Measurements from ENCODE around the gene UCP2.
A peak's percentile ranks its signal among the peaks of the same experiment; 100 is the strongest.

The UCP2 gene

DNA sequence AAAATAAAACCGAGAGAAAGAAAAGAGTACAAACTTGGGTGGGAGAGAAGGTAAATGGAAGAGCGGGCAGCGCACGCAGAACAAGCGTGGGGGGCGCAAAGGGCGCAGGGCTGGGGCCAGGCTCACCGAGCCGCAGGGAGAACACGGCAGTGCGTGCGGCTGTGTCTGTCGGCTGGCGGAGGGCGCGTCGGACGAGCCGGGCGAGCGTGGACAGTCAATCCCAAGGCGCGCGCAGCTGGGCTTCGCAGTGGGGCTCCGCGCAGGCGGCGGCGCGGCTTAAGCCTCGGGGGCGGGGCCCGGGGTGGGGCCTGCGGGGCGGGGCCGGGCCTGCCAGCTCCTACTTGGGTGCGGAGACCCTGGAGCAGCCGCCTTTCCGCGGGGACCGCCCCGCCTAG, at the start of gene UCP2:
UCP2 (minus strand) TSS at position 249 of the 395 bp plus-strand sequence. CDS start 4,465 bp downstream, outside the sequence.
- Mint-ChIP-seq H3K36me3 (peaks cover 5% of the 10 kb centered on the region), H3K27ac (peak within 1 kb of the TSS; percentile 100), H3K4me3 (peak within 1 kb of the TSS; percentile 100), H3K9me3 (no peaks in the 10 kb centered on the region), H3K4me1 (peaks cover 64% of the 10 kb centered on the region), H3K27me3 (no peaks in the 10 kb centered on the region)

DNA sequence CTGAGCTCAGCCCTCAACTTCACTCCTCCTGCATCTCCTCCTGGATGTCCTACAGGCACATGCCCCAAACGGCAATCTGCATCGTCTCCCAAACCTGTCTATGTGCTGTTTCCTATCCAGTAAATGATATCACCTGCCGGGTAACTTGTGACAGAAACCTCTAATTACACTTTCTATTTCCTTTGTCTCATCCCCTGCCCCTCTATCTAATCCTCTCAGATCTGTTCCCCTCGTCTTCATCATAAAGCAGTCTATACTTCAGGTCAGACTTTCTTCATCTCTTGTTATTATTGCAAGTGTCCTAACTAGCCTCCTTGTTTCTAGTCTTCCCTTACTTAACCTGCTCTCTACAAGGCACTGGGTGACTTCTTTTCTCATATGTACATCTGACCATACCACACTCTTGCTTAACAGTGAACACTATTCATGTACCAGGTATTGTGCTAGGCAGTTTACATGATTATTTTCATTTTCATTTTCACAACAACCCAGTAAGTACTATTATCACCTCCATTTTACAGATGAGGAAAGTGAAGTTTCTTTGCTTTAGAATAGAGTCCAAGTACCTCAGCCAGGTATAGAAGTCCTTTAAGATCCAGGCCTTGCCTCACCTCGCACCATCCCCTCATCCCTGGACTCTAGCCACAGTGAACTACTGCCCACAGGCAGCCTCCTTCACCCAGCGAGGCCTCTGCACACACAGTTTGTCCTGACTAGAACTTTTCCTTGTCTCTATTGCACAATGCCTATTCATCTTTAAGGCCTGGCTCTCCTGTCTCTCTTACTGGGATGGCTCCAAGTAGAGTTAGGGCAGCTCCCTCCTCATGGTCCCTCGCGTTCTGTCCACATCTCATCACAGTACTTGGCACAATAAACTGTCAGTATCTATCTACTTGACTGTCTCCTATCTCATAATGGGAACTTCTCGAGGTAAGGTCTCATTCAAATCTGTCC, 48.4 kb upstream of the UCP2 start:
- H3K4me1 Mint-ChIP-seq = peaks cover 30% of the 10 kb centered on the region
- H3K36me3 Mint-ChIP-seq = peaks cover 21% of the 10 kb centered on the region
- peak overlapping the region; percentile 36 for H3K27ac Mint-ChIP-seq
- H3K27me3 Mint-ChIP-seq = no peaks in the 10 kb centered on the region
- peak overlapping the region; percentile 23 for H3K4me3 Mint-ChIP-seq
- H3K9me3 Mint-ChIP-seq = no peaks in the 10 kb centered on the region

GRCh38 chr11:74025467-74026166, 43.0 kb upstream of the UCP2 start:
- H3K27ac Mint-ChIP-seq = no peak overlapping the region
- H3K9me3 Mint-ChIP-seq = no peaks in the 10 kb centered on the region
- H3K36me3 Mint-ChIP-seq = peaks cover 21% of the 10 kb centered on the region
- H3K4me3 Mint-ChIP-seq = no peak overlapping the region
- H3K27me3 Mint-ChIP-seq = no peaks in the 10 kb centered on the region
- peaks cover 19% of the 10 kb centered on the region for H3K4me1 Mint-ChIP-seq

- Mint-ChIP-seq H3K4me1 (peaks cover 10% of the 10 kb centered on the region), H3K9me3 (no peaks in the 10 kb centered on the region), H3K27me3 (no peaks in the 10 kb centered on the region), H3K4me3 (no peak overlapping the region), H3K36me3 (peaks cover 18% of the 10 kb centered on the region), H3K27ac (no peak overlapping the region)
Measured at GRCh38 chr11:74024261-74025029, 41.8 kb upstream of the UCP2 start.

GRCh38 chr11:74023276-74023675, 40.6 kb upstream of the UCP2 start:
- peaks cover 14% of the 10 kb centered on the region for H3K36me3 Mint-ChIP-seq
- H3K9me3 Mint-ChIP-seq = no peaks in the 10 kb centered on the region
- H3K27ac Mint-ChIP-seq = no peak overlapping the region
- no peaks in the 10 kb centered on the region for H3K27me3 Mint-ChIP-seq
- peaks cover 10% of the 10 kb centered on the region for H3K4me1 Mint-ChIP-seq
- H3K4me3 Mint-ChIP-seq = no peak overlapping the region

- Mint-ChIP-seq H3K9me3 (no peaks in the 10 kb centered on the region), H3K36me3 (peaks cover 11% of the 10 kb centered on the region), H3K4me3 (no peak overlapping the region), H3K4me1 (peaks cover 10% of the 10 kb centered on the region), H3K27me3 (no peaks in the 10 kb centered on the region), H3K27ac (no peak overlapping the region)
Measured at GRCh38 chr11:74022546-74022945, 39.9 kb upstream of the UCP2 start.

- no peak overlapping the region for H3K4me3 Mint-ChIP-seq
- H3K9me3 Mint-ChIP-seq = no peaks in the 10 kb centered on the region
- H3K36me3 Mint-ChIP-seq = peaks cover 14% of the 10 kb centered on the region
- peaks cover 13% of the 10 kb centered on the region for H3K4me1 Mint-ChIP-seq
- no peak overlapping the region for H3K27ac Mint-ChIP-seq
- no peaks in the 10 kb centered on the region for H3K27me3 Mint-ChIP-seq
Measured at GRCh38 chr11:74021998-74022397, 39.4 kb upstream of the UCP2 start.

DNA sequence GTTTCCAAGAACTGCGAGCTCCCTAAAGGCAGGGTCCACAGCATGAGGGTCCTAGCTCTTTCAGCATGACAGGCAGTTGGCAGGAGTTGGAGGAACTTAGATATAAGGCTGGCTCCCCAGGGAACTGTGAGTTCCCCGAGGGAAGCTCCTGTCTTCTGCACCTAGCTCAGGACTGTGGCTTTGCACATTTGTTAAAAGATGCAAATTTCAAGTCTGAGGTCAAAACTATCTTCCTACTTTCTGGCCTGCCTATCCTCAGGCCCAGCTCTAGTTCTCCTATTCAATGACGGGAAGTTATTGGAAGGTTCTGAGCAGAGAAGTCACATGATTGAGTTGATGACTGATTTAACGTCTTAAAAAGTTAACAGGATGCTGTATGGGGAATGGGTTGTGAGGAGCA, 37.9 kb upstream of the UCP2 start:
- H3K4me3 Mint-ChIP-seq = no peak overlapping the region
- peaks cover 20% of the 10 kb centered on the region for H3K36me3 Mint-ChIP-seq
- H3K9me3 Mint-ChIP-seq = no peaks in the 10 kb centered on the region
- no peaks in the 10 kb centered on the region for H3K27me3 Mint-ChIP-seq
- no peak overlapping the region for H3K27ac Mint-ChIP-seq
- H3K4me1 Mint-ChIP-seq = peaks cover 24% of the 10 kb centered on the region

DNA sequence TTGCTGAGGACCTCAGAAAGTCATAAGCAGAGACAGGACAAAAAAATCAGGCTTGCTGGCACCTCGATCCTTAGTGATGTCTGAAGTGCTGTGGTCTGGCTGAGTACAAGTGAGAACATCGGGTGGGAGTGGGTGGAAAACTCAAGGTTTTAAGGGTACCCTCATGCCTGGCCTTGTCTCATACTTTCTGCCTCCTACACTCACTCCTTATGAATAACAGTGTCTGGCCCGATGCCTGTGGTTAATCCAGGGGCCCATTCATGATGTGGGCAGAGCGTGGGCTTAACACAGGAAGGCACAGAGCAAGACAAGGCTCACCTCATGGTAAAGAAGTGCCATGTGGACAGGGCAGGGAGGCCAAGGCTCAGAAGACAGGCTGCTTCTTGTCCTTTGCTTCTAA, 37.2 kb upstream of the UCP2 start:
- no peak overlapping the region for H3K4me3 Mint-ChIP-seq
- peak overlapping the region; percentile 23 for H3K27ac Mint-ChIP-seq
- H3K27me3 Mint-ChIP-seq = no peaks in the 10 kb centered on the region
- H3K9me3 Mint-ChIP-seq = no peaks in the 10 kb centered on the region
- peaks cover 29% of the 10 kb centered on the region for H3K4me1 Mint-ChIP-seq
- peaks cover 20% of the 10 kb centered on the region for H3K36me3 Mint-ChIP-seq

- H3K4me3 Mint-ChIP-seq = no peak overlapping the region
- no peaks in the 10 kb centered on the region for H3K27me3 Mint-ChIP-seq
- H3K36me3 Mint-ChIP-seq = peaks cover 20% of the 10 kb centered on the region
- H3K4me1 Mint-ChIP-seq = peaks cover 35% of the 10 kb centered on the region
- no peaks in the 10 kb centered on the region for H3K9me3 Mint-ChIP-seq
- no peak overlapping the region for H3K27ac Mint-ChIP-seq
Measured at GRCh38 chr11:74019104-74019738, 36.6 kb upstream of the UCP2 start.

DNA sequence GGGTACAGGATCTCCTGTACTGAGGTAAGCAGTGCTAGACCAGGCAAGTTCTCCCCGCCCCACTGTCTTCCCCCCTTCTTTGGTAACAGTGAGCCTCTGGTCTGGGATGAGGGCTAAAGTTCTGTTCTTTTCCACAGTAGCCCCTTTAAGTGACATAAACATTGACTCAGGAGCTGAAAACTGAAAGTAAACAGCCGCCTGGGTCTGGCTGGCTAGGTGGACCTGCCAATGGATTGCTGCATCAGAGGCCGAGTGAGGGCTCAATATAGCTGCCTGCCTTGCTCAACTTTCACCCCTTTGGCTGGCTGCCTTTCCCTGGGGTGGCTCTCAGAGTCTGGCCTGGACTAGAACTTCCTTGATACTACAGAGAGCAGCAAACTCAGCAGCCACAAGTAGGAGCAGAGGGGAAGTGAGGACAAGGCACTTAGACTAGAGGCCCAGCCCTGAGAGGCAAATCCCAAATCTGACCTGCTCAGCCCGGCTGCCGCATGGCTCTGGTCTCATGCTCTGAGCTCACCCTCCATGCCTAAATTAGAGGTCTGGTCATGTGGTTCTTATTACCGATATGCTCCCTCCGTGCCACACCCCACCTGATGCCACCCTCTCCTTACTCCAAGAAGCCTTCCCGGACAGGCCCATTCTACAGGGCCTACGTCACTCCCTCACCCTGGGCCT, 35.8 kb upstream of the UCP2 start:
- Mint-ChIP-seq H3K4me3 (no peak overlapping the region), H3K27me3 (no peaks in the 10 kb centered on the region), H3K9me3 (no peaks in the 10 kb centered on the region), H3K36me3 (peaks cover 16% of the 10 kb centered on the region), H3K27ac (no peak overlapping the region), H3K4me1 (peaks cover 36% of the 10 kb centered on the region)

- Mint-ChIP-seq H3K4me1 (peaks cover 41% of the 10 kb centered on the region), H3K27me3 (no peaks in the 10 kb centered on the region), H3K4me3 (no peak overlapping the region), H3K27ac (no peak overlapping the region), H3K36me3 (peaks cover 14% of the 10 kb centered on the region), H3K9me3 (no peaks in the 10 kb centered on the region)
Measured at GRCh38 chr11:74017631-74018030, 35.0 kb upstream of the UCP2 start.

DNA sequence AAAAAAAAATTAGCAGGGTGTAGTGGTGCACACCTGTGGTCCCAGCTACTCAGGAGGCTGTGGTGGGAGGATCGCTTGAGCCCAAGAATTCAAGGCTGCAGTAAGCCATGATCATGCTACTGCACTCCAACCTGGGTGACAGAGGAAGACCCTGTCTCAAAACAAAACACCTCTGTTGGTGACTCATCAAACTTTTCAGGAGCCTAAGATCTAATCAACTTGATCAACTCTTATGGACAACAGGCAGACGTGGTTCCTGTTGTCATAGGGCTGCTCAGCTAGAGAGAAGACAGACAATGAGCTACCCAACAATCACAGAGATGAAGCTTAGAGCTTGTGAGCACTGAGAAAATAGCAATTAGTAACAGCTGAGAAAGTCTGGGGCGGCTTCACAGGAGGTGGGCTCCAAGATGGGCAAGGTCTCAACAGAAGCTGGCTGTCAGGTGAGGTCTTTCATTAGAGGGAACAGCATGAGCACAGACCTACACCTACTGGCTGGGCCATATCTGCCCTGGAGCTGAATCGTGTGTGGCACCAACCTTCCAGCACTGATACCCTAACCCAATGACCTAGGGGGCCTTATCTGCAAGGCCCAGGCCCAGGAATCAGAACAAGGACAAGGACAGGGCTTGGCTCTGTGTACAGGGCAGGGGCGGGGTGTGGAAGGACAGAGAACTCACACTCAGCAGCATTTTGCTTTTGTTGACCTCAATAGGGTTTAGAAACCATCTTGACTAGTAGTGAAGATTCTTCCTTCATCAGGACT, 33.5 kb upstream of the UCP2 start:
- H3K27me3 Mint-ChIP-seq = no peaks in the 10 kb centered on the region
- H3K9me3 Mint-ChIP-seq = no peaks in the 10 kb centered on the region
- H3K4me1 Mint-ChIP-seq = peaks cover 56% of the 10 kb centered on the region
- peaks cover 14% of the 10 kb centered on the region for H3K36me3 Mint-ChIP-seq
- peak overlapping the region; percentile 1 for H3K27ac Mint-ChIP-seq
- H3K4me3 Mint-ChIP-seq = no peak overlapping the region

DNA sequence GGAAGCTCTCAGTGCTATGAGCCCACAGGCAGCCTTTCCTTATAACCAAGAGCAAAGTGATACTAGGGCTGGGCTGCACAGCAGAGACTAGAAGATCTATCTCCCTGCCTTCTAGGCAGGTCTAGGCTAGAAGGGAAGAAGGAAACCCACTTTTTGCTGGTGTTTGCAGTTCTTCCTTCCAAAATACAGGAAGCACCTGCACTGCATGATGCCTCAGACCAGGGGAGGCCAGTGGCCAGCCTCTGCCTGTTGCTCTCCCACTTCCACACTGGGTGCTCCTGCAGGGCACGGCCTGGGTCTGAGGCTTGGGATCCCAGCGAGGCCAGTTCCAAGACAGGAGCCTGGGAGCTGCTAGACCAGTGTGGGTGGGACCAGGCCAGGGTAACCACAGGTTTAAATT, 32.2 kb upstream of the UCP2 start:
- Mint-ChIP-seq H3K4me1 (peaks cover 68% of the 10 kb centered on the region), H3K27me3 (no peaks in the 10 kb centered on the region), H3K9me3 (no peaks in the 10 kb centered on the region), H3K4me3 (no peak overlapping the region), H3K36me3 (peaks cover 14% of the 10 kb centered on the region), H3K27ac (peak overlapping the region; percentile 59)
